ENCODE measurements around the gene PDE6G. TPM values are rescaled to one million over a fixed set of nuclear protein-coding genes. Genes with fewer than 3 reads are reported as not detected.
A peak's percentile ranks its signal among the peaks of the same experiment; 100 is the strongest.

The PDE6G gene
- total and polyA plus RNA-seq, 2 of the 8 experiments (the other 6 are each of a cell fraction or from before 2014, with no cell fraction given) = 5.8 to 12.9 TPM

DNA sequence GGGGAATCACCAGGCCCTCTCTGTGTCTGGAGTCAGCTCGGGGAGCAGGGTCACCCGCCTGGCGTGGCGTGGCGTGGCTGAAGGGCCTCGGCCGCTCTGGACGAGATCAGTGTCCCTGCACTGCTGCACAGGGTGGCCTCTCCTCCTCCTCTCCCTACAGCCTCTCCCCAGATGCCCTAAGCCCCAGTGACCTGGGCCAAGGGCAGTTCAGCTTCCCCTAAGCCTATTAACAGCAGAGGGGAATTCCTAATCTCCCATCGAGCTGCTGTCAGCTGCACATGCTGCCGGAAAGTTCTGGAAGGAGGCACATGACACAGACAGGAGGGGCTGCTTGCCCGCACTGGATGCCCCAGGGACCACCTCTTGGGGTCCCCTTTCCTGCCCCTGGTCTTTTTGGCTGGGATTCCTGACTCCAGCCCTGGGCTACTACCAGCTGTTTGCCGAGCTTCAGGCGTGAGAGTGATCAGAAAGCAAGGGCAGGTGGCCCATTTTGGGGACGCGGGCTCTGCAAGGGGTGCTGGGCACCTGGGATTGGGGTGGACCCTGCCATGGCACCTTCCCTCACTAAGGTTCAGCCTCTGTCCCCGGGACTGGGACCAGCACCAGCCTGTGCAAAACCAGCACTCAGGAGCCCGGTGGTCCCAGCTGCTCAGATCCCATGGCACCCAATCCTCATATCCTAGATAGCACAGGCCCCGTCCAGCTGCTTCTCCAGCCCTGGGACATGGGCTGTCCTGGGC lies 794 bp downstream of the PDE6G start:
- ChIA-PET CTCF (ENCODE audit: partially characterized antibody) (interaction anchor here (0.7 to 1.8 kb wide), 4 partner anchors 10 to 16 kb away, joined by 3 to 7 read pairs (median 4); no protein-coding TSS in a partner anchor), POLR2A (ENCODE audit: partially characterized antibody) (interaction anchor here (1.6 to 3.7 kb wide), 4 partner anchors 8 to 47 kb away, joined by 4 to 17 read pairs (median 10); partner anchors contain the start of genes CCDC137, MRPL12 and OXLD1)
- FAIRE-seq (no peak), DNase-seq (ENCODE audit: low read depth in 1 of 2, low spot score in 2 of 2) (no peak)
- Histone ChIP-seq H2BK20ac (ENCODE audit: low read length) (no peak overlapping the region), H3K4me1 (replicated peaks in 1 of 4; ENCODE audit: control insufficient read depth in 3 of 4, insufficient read depth in 4 of 4, low read length in 3 of 4) (peaks cover 0 to 10% (median 7%) of the 10 kb centered on the region in 4 experiments; a peak in 6 of 7 replicates), H3K4me2 (ENCODE audit: insufficient read depth in 1 of 2, low read depth in 2 of 2, low read length in 2 of 2) (no peak overlapping the region), H3K14ac (ENCODE audit: insufficient read length) (no peak overlapping the region), H2AK5ac (ENCODE audit: low read depth, low read length) (no peak overlapping the region), H2BK12ac (ENCODE audit: low read depth, low read length) (0 out of 2 replicates have a peak overlapping the region, but pooled peaks have one; percentile 39), H2BK15ac (ENCODE audit: low read length) (peak overlapping the region; percentile 72; the same call in 1 of the 2 replicates), H3K23ac (ENCODE audit: insufficient read length) (no peak overlapping the region), H3K4ac (replicated peaks; ENCODE audit: insufficient read length, low read depth, low read length) (no peak overlapping the region), H3K27me3 (replicated peaks in 1 of 4; ENCODE audit: control insufficient read depth in 3 of 4, extremely low read depth in 1 of 4, insufficient read depth in 3 of 4, low read length in 3 of 4) (no peaks in the 10 kb centered on the region), H3K4me3 (ENCODE audit: extremely low read depth in 1 of 4, insufficient read depth in 2 of 4, low read depth in 3 of 4, low read length in 4 of 4) (no peak overlapping the region), H3K9me3 (ENCODE audit: insufficient read depth in 2 of 2, low read depth in 1 of 2, low read length in 1 of 2) (no peaks in the 10 kb centered on the region), H3K27ac (ENCODE audit: low read depth, low read length) (no peak overlapping the region), H4K5ac (ENCODE audit: insufficient read length, low read depth, low read length) (no peak overlapping the region), H3K79me1 (ENCODE audit: low read depth, low read length) (peaks cover 3% of the 10 kb centered on the region; the same call in 1 of the 2 replicates), H2AFZ (ENCODE audit: low read length) (no peak overlapping the region), H3K36me3 (ENCODE audit: control insufficient read depth in 2 of 4, insufficient read depth in 4 of 4, low read length in 3 of 4) (no peaks in the 10 kb centered on the region), H3K18ac (ENCODE audit: extremely low read depth, low read length) (no peak overlapping the region), H3K9ac (replicated peaks in 1 of 4; ENCODE audit: extremely low read depth in 1 of 4, low read depth in 3 of 4, low read length in 3 of 4) (peak overlapping the region in 1 of 4 experiments; percentile 30; a peak in 1 of 7 replicates), H3K79me2 (ENCODE audit: control insufficient read depth in 1 of 2, insufficient read depth in 2 of 2, low read length in 2 of 2) (no peaks in the 10 kb centered on the region), H4K20me1 (replicated peaks in 1 of 2; ENCODE audit: control insufficient read depth in 1 of 2, insufficient read depth in 2 of 2, low read length in 2 of 2) (no peaks in the 10 kb centered on the region), H4K91ac (replicated peaks; ENCODE audit: insufficient read length, low read length) (peak overlapping the region; percentile 54), H2BK5ac (ENCODE audit: low read depth, low read length) (no peak overlapping the region), H3K56ac (replicated peaks; ENCODE audit: insufficient read length, low read depth, low read length) (no peak overlapping the region), H4K8ac (ENCODE audit: extremely low read depth, insufficient read depth, low read length) (no peak overlapping the region), H3K23me2 (ENCODE audit: low read depth, low read length) (no peaks in the 10 kb centered on the region), H2BK120ac (replicated peaks; ENCODE audit: low read depth, low read length) (no peak overlapping the region)
- WGBS, 2 experiments (ENCODE audit: extremely low coverage in 1 of 2, insufficient coverage in 1 of 2, insufficient read length in 1 of 2, insufficient replicate concordance in 2 of 2, low coverage in 1 of 2, low lambda C conversion rate in 2 of 2, missing lambda C conversion rate in 1 of 2) = 94% methylated on average over 18 of the region's 18 CpGs; no CpG with 5 or more reads in 1 of the 2 experiments
- no peak for TF ChIP-seq JUN (IDR thresholded peaks at IDR 0.05; ENCODE audit: low read depth, low read length)
- TF ChIP-seq, protein P1, sequence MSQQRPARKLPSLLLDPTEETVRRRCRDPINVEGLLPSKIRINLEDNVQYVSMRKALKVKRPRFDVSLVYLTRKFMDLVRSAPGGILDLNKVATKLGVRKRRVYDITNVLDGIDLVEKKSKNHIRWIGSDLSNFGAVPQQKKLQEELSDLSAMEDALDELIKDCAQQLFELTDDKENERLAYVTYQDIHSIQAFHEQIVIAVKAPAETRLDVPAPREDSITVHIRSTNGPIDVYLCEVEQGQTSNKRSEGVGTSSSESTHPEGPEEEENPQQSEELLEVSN (IDR thresholded peaks at IDR 0.05) = 0 out of 2 replicates have a peak, but pooled peaks have one; percentile 18
- TF ChIP-seq SP1 (IDR thresholded peaks at IDR 0.05; ENCODE audit: low read depth, low read length) = no peak
- TF ChIP-seq BRCA1 (IDR thresholded peaks at IDR 0.05; ENCODE audit: low read depth, low read length) = no peak
- no peak for TF ChIP-seq CEBPB (IDR thresholded peaks at IDR 0.05; ENCODE audit: low read depth, low read length)
- TF ChIP-seq CBX5 (IDR thresholded peaks at IDR 0.05; ENCODE audit: low read depth, low read length) = no peak
- no peak for TF ChIP-seq JUND (IDR thresholded peaks at IDR 0.05; ENCODE audit: low read length)
- TF ChIP-seq RAD21 (IDR thresholded peaks at IDR 0.05 in 1 of 2, conservative IDR thresholded peaks at IDR 0.05 in 1 of 2; ENCODE audit: low read depth in 2 of 2, low read length in 2 of 2) = no peak
- no peak for TF ChIP-seq RXRA (IDR thresholded peaks at IDR 0.05; ENCODE audit: insufficient read depth, low read depth, low read length)
- no peak for TF ChIP-seq EP300 (IDR thresholded peaks at IDR 0.05; ENCODE audit: borderline replicate concordance in 1 of 2, low read depth in 2 of 2, low read length in 2 of 2)
- TF ChIP-seq ZNF274 (IDR thresholded peaks at IDR 0.05; ENCODE audit: borderline replicate concordance, extremely low read depth, low read length) = no peak

Measured in H1 (cell line).